Suprapubic skin (tissue), 4 donors: ENCODE measurements around the gene FARS2. TPM values are rescaled to one million over a fixed set of nuclear protein-coding genes. Genes with fewer than 3 reads are reported as not detected.

ENCODE experiments used
- DNase-seq, 2 donors: peaks; one replicate each; pipeline ENCODE4 v3.0.0-alpha.2; 2019; ENCODE audit warnings: low spot score in 2 of 2
- H3K27ac ChIP-seq: fragments of 200-600 bp; sonication (generic); one replicate; pipeline ENCODE4 v1.5.1; 2019
- H3K27me3 ChIP-seq: fragments of 200-600 bp; sonication (generic); one replicate; pipeline ENCODE4 v1.5.1; 2019
- H3K36me3 ChIP-seq: fragments of 200-600 bp; sonication (generic); one replicate; pipeline ENCODE4 v1.5.1; 2019
- H3K4me1 ChIP-seq: fragments of 200-600 bp; sonication (generic); one replicate; pipeline ENCODE4 v1.5.1; 2019
- H3K4me3 ChIP-seq: fragments of 200-600 bp; sonication (generic); one replicate; pipeline ENCODE4 v1.5.1; 2019; ENCODE audit warnings: mild to moderate bottlenecking
- H3K9me3 ChIP-seq: fragments of 200-600 bp; sonication (generic); one replicate; pipeline ENCODE4 v1.5.1; 2019
- EP300 ChIP-seq: sonication (generic); formaldehyde crosslinking; IDR thresholded peaks from one replicate; pipeline ENCODE4 v1.6.1; 2017; ENCODE audit warnings: antibody characterized with exemption
- POLR2A ChIP-seq, 2 donors: fragments of 450-650 bp; IDR thresholded peaks; one replicate each; pipeline ENCODE4 v1.6.1; 2017; ENCODE audit warnings: antibody characterized with exemption in 2 of 2, mild to moderate bottlenecking in 2 of 2, moderate library complexity in 2 of 2
- POLR2AphosphoS5 ChIP-seq, 3 donors: sonication (generic); formaldehyde crosslinking; IDR thresholded peaks; one replicate each; pipeline ENCODE4 v1.6.1; 2017; ENCODE audit warnings: antibody characterized with exemption in 3 of 3
- WGBS: methylation state at CpG from one replicate; pipeline ENCODE4 v1.1.5; 2018; 5-methylcytosine and 5-hydroxymethylcytosine counted together
- total RNA-seq, 4 donors: library from RNA; depleted of rRNA; stranded (reverse); fragments of >200 nt; gene quantifications; one replicate each; pipeline ENCODE4 v1.1.0, GENCODE V29; 2016
- TF ChIP-seq, protein P1 (sequence below), 2 donors: fragments of 200-600 bp in 1 of 2; fragments of 450-650 bp in 1 of 2; sonication (generic) in 1 of 2; IDR thresholded peaks; one replicate each; pipeline ENCODE4 v1.5.1; 2016 to 2019; ENCODE audit warnings: antibody characterized with exemption in 2 of 2, mild to moderate bottlenecking in 1 of 2, moderate library complexity in 1 of 2

FARS2 gene
- total RNA-seq, 4 donors from 2014 or later = 15.0 to 22.4 (median 20.1) TPM

DNA sequence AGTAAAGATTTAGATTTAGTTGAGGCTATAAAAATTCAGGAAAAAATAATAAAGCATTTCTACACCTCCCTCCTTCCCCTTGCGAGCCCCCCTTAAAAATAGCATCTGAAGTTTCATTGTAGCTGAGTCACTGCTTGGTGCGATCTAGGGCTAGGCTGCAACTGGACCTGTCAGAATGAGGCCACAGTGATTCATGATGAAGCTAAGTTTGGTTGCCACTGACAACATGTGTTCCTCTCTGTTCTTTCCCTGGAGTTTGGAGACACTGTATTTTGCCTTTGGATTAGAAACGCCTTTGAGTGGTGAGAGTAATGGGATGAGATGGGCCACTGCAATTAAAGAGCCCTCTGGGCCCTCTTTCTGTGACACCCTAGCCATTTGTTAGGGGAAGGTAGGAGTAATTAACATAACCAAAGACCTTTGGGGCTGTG, 411.3 kb downstream of the FARS2 start:
- no peaks in the 10 kb centered on the region for H3K36me3 ChIP-seq
- no peaks in the 10 kb centered on the region for H3K27me3 ChIP-seq
- peak overlapping the region; percentile 75 for H3K27ac ChIP-seq
- WGBS = 52% methylated on average over 3 of the region's 3 CpGs
- no peak for TF ChIP-seq POLR2AphosphoS5 (IDR thresholded peaks at IDR 0.05)
- TF ChIP-seq, protein P1, sequence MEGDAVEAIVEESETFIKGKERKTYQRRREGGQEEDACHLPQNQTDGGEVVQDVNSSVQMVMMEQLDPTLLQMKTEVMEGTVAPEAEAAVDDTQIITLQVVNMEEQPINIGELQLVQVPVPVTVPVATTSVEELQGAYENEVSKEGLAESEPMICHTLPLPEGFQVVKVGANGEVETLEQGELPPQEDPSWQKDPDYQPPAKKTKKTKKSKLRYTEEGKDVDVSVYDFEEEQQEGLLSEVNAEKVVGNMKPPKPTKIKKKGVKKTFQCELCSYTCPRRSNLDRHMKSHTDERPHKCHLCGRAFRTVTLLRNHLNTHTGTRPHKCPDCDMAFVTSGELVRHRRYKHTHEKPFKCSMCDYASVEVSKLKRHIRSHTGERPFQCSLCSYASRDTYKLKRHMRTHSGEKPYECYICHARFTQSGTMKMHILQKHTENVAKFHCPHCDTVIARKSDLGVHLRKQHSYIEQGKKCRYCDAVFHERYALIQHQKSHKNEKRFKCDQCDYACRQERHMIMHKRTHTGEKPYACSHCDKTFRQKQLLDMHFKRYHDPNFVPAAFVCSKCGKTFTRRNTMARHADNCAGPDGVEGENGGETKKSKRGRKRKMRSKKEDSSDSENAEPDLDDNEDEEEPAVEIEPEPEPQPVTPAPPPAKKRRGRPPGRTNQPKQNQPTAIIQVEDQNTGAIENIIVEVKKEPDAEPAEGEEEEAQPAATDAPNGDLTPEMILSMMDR (IDR thresholded peaks at IDR 0.05) = no peak
- TF ChIP-seq EP300 = no peak
- no peak for TF ChIP-seq POLR2A (IDR thresholded peaks at IDR 0.05)
- H3K4me3 ChIP-seq = no peak overlapping the region
- DNase-seq = no peak
- peaks cover 42% of the 10 kb centered on the region for H3K4me1 ChIP-seq
- no peaks in the 10 kb centered on the region for H3K9me3 ChIP-seq

DNA sequence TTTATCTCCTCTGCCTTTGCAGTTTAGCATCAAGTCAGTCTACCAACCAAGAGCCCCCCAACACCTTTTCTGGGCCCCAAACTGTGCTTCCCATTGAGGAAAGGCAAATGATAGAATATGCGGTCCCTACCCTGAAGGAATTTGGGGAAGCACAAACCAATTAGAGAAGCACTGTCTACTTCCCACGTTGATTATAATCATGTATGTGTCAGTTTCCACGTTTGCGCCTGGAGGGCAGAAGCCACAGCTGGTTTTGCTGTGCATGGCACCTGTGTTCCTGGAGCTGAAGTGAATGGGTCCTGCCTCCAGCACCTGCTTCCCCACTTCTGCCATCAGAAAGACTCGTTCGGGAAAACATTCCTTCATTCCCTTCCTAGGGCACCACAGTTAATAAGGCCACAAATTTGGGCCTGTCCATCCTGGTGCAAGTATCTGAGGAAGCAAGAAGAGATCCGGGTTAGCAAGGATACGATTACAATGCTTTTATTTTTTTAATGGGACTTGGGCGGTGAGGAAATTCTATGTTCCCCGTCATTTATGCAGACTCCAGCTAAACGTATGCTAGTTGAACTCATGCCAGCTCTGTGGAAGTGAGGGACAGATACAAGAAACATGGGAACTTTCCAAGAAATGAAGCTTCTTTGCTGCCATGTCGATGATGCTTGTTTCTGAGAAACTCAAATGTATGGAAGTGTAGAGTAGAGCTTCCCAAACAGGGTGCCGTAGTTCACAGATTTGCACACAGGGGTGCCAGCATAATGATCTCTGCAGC, 411.9 kb downstream of the FARS2 start:
- no peaks in the 10 kb centered on the region for H3K9me3 ChIP-seq
- H3K36me3 ChIP-seq = no peaks in the 10 kb centered on the region
- H3K4me1 ChIP-seq = peaks cover 42% of the 10 kb centered on the region
- no peak for TF ChIP-seq EP300
- TF ChIP-seq, protein P1 (IDR thresholded peaks at IDR 0.05) = no peak
- no peak for TF ChIP-seq POLR2A (IDR thresholded peaks at IDR 0.05)
- TF ChIP-seq POLR2AphosphoS5 (IDR thresholded peaks at IDR 0.05) = no peak
- no peak for DNase-seq
- no peak overlapping the region for H3K4me3 ChIP-seq
- H3K27ac ChIP-seq = peak overlapping the region; percentile 14
- 75% methylated on average over 13 of the region's 13 CpGs for WGBS
- H3K27me3 ChIP-seq = no peaks in the 10 kb centered on the region

DNA sequence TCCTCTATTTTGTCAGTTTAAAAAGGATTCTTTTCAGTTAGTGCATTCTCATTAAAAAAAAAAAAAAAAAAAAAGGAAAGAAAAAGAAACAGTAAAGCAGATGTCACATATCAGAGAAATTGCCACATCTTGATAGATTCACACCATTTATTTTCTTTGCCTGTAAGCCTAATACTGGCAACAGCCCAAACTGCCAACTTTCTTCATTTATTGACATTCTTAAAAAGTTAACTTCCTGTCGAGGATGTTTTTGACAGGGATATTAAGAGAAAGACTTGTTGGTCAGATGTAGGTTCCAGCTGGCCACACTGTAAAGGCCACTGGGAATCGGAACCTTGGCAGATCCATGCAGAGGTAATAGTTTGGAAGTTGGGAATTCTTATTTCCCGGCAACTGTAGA, 412.8 kb downstream of the FARS2 start:
- 62% methylated on average over 3 of the region's 3 CpGs for WGBS

DNA sequence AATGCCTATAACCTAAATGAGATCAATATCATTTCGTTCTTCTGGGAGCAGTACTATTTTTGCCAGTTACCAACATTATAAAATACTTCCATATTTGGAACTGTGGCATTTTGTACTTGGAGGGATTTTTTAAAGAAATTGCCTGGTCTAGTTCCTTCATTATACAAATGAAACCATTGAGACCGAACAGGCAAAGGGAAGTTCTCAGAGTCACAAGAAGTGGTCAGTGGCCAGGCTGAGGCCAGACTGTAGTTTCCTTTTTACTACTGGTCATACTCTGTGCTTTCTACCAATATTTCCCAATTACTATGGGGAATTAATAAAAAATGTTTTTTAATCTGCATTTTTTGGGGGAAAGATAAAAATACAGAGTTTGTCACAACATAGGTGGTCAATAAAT, 413.4 kb downstream of the FARS2 start:
- Histone ChIP-seq H3K27me3 (no peaks in the 10 kb centered on the region), H3K27ac (no peak overlapping the region), H3K36me3 (no peaks in the 10 kb centered on the region), H3K9me3 (no peaks in the 10 kb centered on the region), H3K4me1 (peaks cover 42% of the 10 kb centered on the region), H3K4me3 (no peak overlapping the region)
- DNase-seq = no peak
- TF ChIP-seq, protein P1 (IDR thresholded peaks at IDR 0.05) = no peak
- TF ChIP-seq POLR2AphosphoS5 (IDR thresholded peaks at IDR 0.05) (no peak), POLR2A (IDR thresholded peaks at IDR 0.05) (no peak), EP300 (no peak)
- WGBS = 57% methylated on average over 2 of the region's 2 CpGs

More for the DNA sequence above, 412.8 kb downstream of the FARS2 start:
- no peak overlapping the region for H3K4me3 ChIP-seq
- DNase-seq = no peak
- TF ChIP-seq, protein P1 (IDR thresholded peaks at IDR 0.05) = no peak
- TF ChIP-seq POLR2A (IDR thresholded peaks at IDR 0.05) (no peak), EP300 (no peak), POLR2AphosphoS5 (IDR thresholded peaks at IDR 0.05) (no peak)
- no peak overlapping the region for H3K27ac ChIP-seq
- no peaks in the 10 kb centered on the region for H3K36me3 ChIP-seq
- H3K9me3 ChIP-seq = no peaks in the 10 kb centered on the region
- no peaks in the 10 kb centered on the region for H3K27me3 ChIP-seq
- peaks cover 42% of the 10 kb centered on the region for H3K4me1 ChIP-seq

DNA sequence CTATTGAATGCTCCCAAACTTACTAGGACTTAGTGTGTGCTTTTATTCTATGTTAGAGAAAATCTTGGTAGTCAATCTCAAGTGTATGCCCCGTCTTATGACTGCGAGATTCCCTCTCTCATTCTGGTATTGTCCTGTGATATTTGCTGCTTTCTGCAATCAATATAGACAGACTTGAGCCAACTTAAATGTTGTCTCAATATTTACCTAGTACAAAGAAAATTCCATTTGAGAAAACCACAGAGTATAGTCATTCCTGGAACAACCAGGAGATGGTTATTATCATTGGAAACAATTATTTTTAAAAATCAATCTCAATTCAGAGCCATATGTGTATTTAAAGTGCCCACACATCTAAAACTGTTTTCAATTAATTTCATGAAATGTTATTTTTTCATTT, 415.4 kb downstream of the FARS2 start:
- no peak for DNase-seq
- Histone ChIP-seq H3K36me3 (no peaks in the 10 kb centered on the region), H3K4me3 (no peak overlapping the region), H3K9me3 (no peaks in the 10 kb centered on the region), H3K27me3 (no peaks in the 10 kb centered on the region), H3K27ac (no peak overlapping the region), H3K4me1 (peaks cover 30% of the 10 kb centered on the region)
- no peak for TF ChIP-seq POLR2AphosphoS5 (IDR thresholded peaks at IDR 0.05)
- TF ChIP-seq EP300 = no peak
- TF ChIP-seq, protein P1 (IDR thresholded peaks at IDR 0.05) = no peak
- no peak for TF ChIP-seq POLR2A (IDR thresholded peaks at IDR 0.05)
- 90% methylated on average over 2 of the region's 2 CpGs for WGBS
